Measurements from ENCODE around the gene LPP. TPM values are rescaled to one million over a fixed set of nuclear protein-coding genes. Genes with fewer than 3 reads are reported as not detected.

Gene LPP
- total RNA-seq, 4 donors from 2014 or later = 207 to 592 (median 406) TPM

DNA sequence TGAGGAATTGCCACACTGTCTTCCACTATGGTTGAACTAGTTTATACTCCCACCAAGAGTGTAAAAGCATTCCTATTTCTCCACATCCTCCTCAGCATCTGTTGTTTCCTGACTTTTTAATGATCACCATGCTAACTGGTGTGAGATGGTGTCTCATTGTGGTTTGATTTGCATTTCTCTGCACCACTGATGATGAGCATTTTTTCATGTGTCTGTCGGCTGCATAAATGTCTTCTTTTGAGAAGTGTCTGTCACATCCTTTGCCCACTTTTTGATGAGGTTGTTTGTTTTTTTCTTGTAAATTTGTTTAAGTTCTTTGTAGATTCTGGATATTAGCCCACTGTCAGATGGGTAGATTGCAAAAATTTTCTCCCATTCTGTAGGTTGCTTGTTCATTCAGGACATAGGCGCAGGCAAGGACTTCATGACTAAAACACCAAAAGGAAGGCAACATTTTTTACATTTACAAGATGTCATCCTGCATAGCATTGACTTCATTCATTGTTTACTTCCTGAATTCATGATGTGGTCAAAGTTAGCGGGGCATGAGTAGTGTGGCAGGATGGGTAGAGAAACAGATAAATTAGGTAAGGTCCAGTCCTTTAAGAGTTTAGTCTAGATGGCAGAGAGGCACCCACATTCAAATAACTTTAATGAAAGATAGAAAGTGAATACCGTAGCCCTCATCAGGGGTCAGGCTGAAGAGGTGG lies 45.1 kb upstream of the LPP start:
- in situ Hi-C loops (cut with MboI; ENCODE audit: low pct_ligation_motif_present in 1 of 4, low pct_unique_long_range_greater_than_20kb in 1 of 4, low sequenced_read_pairs in 3 of 4) = no loop called here
- TF ChIP-seq POLR2A (IDR thresholded peaks at IDR 0.05) = no peak
- no peak for TF ChIP-seq EP300 (IDR thresholded peaks at IDR 0.05; ENCODE audit: low read depth)
- TF ChIP-seq POLR2AphosphoS5 (IDR thresholded peaks at IDR 0.05) = no peak
- TF ChIP-seq, protein P1, sequence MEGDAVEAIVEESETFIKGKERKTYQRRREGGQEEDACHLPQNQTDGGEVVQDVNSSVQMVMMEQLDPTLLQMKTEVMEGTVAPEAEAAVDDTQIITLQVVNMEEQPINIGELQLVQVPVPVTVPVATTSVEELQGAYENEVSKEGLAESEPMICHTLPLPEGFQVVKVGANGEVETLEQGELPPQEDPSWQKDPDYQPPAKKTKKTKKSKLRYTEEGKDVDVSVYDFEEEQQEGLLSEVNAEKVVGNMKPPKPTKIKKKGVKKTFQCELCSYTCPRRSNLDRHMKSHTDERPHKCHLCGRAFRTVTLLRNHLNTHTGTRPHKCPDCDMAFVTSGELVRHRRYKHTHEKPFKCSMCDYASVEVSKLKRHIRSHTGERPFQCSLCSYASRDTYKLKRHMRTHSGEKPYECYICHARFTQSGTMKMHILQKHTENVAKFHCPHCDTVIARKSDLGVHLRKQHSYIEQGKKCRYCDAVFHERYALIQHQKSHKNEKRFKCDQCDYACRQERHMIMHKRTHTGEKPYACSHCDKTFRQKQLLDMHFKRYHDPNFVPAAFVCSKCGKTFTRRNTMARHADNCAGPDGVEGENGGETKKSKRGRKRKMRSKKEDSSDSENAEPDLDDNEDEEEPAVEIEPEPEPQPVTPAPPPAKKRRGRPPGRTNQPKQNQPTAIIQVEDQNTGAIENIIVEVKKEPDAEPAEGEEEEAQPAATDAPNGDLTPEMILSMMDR (IDR thresholded peaks at IDR 0.05) = no peak
- no peak overlapping the region for H3K4me3 ChIP-seq
- H3K27me3 ChIP-seq = no peaks in the 10 kb centered on the region
- intact Hi-C loops (cut with DNase I; ENCODE audit: low total_unique reads) = no loop called here
- no peak overlapping the region for H3K27ac ChIP-seq
- no peaks in the 10 kb centered on the region for H3K4me1 ChIP-seq
- DNase-seq = no peak
- no peaks in the 10 kb centered on the region for H3K36me3 ChIP-seq
- H3K9me3 ChIP-seq = no peaks in the 10 kb centered on the region
- 85 to 92% methylated on average over 3 to 4 of the region's 4 CpGs for WGBS, 2 donors (ENCODE audit: low coverage in 1 of 2)

DNA sequence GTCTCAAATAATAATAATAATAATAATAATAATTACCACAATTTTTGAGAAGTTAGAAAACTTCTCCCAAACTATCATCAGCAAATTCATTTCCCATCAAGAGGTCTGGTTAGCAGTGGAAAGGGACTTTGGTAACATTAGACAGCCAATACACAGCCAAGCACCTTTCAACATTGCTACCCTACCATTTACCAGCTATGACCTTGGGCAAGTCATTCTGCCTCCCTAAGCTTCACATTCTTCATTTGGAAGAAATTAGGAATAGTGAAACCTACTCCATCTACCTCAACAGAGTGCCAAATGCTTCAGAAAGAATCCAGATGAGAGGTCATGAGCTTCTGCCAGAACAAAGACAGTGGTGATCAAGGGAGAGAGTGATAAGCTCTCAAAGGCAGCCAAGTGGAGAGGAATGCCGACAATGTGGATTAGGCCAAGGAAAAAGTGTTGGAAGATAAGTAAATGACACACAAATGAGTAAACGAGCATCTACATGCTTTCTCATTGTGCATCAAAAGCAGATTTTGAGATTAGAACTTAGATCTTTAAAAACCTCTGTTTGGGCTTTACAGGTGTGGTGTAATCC lies 42.9 kb upstream of the LPP start:
- Histone ChIP-seq H3K4me3 (no peak overlapping the region), H3K4me1 (no peaks in the 10 kb centered on the region), H3K27ac (no peak overlapping the region), H3K9me3 (no peaks in the 10 kb centered on the region), H3K27me3 (no peaks in the 10 kb centered on the region), H3K36me3 (no peaks in the 10 kb centered on the region)
- no peak for DNase-seq
- intact Hi-C loops (cut with DNase I; ENCODE audit: low total_unique reads) = no loop called here
- WGBS, 2 donors (ENCODE audit: low coverage in 1 of 2) = 78 to 83% methylated on average over 2 of the region's 2 CpGs
- in situ Hi-C loops (cut with MboI; ENCODE audit: low pct_ligation_motif_present in 1 of 4, low pct_unique_long_range_greater_than_20kb in 1 of 4, low sequenced_read_pairs in 3 of 4) = no loop called here
- no peak for TF ChIP-seq POLR2AphosphoS5 (IDR thresholded peaks at IDR 0.05)
- no peak for TF ChIP-seq EP300 (IDR thresholded peaks at IDR 0.05; ENCODE audit: low read depth)
- TF ChIP-seq, protein P1 (IDR thresholded peaks at IDR 0.05) = no peak
- no peak for TF ChIP-seq POLR2A (IDR thresholded peaks at IDR 0.05)

DNA sequence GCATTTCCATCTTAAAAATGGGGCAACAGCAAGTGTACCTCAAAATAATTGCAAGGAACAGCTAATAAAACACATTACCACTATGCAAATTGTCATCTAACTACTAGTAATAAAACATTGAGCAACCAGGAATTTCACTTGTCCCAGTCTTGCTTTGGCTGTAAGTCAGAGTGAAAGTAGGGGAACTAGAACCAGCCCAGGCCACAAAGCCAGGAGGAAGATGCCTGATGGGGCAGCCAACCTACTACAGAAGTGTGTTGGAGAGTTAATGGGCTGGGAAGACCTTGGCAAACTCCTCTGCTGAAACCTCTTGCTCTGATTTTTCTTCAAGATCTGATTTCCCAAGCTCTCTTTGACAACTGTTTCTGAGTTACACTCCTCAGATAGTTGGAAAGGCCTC lies 40.2 kb upstream of the LPP start:
- in situ Hi-C loops (cut with MboI; ENCODE audit: low pct_ligation_motif_present in 1 of 4, low pct_unique_long_range_greater_than_20kb in 1 of 4, low sequenced_read_pairs in 3 of 4) = no loop called here
- intact Hi-C loops (cut with DNase I; ENCODE audit: low total_unique reads) = no loop called here
- DNase-seq = no peak

DNA sequence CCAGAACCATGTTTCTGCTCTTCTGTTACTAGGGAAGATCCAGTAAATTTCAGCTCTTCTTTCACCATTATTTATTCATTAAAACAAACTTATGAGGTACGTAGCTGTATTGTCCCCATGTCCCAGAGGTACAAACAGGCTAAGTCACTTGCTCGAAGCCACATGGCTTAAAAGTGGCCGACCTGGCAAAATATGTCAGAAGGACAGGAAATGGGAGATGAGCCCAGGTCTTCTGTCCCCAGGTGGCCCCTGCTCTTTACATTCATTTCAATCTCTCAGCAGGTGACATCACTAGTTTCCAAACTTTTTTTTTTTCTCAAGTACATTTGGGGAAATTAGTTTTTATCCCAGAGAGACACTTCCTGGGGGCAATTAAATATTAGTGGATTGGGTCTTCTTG lies 34.1 kb upstream of the LPP start:
- DNase-seq = no peak

More for the DNA sequence above, 40.2 kb upstream of the LPP start:
- Histone ChIP-seq H3K27ac (no peak overlapping the region), H3K4me1 (no peaks in the 10 kb centered on the region), H3K27me3 (no peaks in the 10 kb centered on the region), H3K36me3 (no peaks in the 10 kb centered on the region), H3K9me3 (no peaks in the 10 kb centered on the region), H3K4me3 (no peak overlapping the region)
- no peak for TF ChIP-seq EP300 (IDR thresholded peaks at IDR 0.05; ENCODE audit: low read depth)
- TF ChIP-seq POLR2AphosphoS5 (IDR thresholded peaks at IDR 0.05) = no peak

More for the DNA sequence above, 34.1 kb upstream of the LPP start:
- Histone ChIP-seq H3K36me3 (no peaks in the 10 kb centered on the region), H3K4me1 (peaks cover 0 to 22% (median 10%) of the 10 kb centered on the region in 4 donors), H3K27me3 (no peaks in the 10 kb centered on the region), H3K4me3 (no peak overlapping the region), H3K9me3 (no peaks in the 10 kb centered on the region), H3K27ac (no peak overlapping the region)
- 89 to 92% methylated on average over 3 of the region's 3 CpGs for WGBS, 2 donors (ENCODE audit: low coverage in 1 of 2)
- in situ Hi-C loops (cut with MboI; ENCODE audit: low pct_ligation_motif_present in 1 of 4, low pct_unique_long_range_greater_than_20kb in 1 of 4, low sequenced_read_pairs in 3 of 4) = no loop called here
- intact Hi-C loops (cut with DNase I; ENCODE audit: low total_unique reads) = no loop called here
- no peak for TF ChIP-seq POLR2AphosphoS5 (IDR thresholded peaks at IDR 0.05)
- TF ChIP-seq POLR2A (IDR thresholded peaks at IDR 0.05) = no peak
- TF ChIP-seq, protein P1 (IDR thresholded peaks at IDR 0.05) = no peak
- no peak for TF ChIP-seq EP300 (IDR thresholded peaks at IDR 0.05; ENCODE audit: low read depth)
